Chondrocyte (in vitro differentiated cells): ENCODE results near the gene TMEM17. TPM values are rescaled to one million over a fixed set of nuclear protein-coding genes. Genes with fewer than 3 reads are reported as not detected.

ENCODE experiments used
- DNase-seq: peaks from one replicate; pipeline ENCODE4 v3.0.0; 2021; ENCODE audit warnings: mixed read lengths, low spot score
- H3K27ac Mint-ChIP-seq: one replicate; pipeline ENCODE4 v1.8.0; 2021; ENCODE audit warnings: mild to moderate bottlenecking, moderate library complexity, mixed read lengths; ENCODE audit not compliant: unreplicated experiment
- H3K27me3 Mint-ChIP-seq: 2 replicates; pipeline ENCODE4 v1.8.0; 2021; ENCODE audit warnings: low read depth, mixed read lengths
- H3K36me3 Mint-ChIP-seq: 2 replicates; pipeline ENCODE4 v1.8.0; 2021; ENCODE audit warnings: low read depth, mixed read lengths
- H3K4me1 Mint-ChIP-seq: 2 replicates; pipeline ENCODE4 v1.8.0; 2021; ENCODE audit warnings: low read depth, mild to moderate bottlenecking, mixed read lengths
- H3K4me3 Mint-ChIP-seq: one replicate; pipeline ENCODE4 v1.8.0; 2021; ENCODE audit warnings: mild to moderate bottlenecking, moderate library complexity, mixed read lengths; ENCODE audit not compliant: unreplicated experiment
- H3K9me3 Mint-ChIP-seq: 2 replicates; pipeline ENCODE4 v1.8.0; 2021; ENCODE audit warnings: low read depth, mixed read lengths
- CTCF ChIP-seq: fragments of 200-600 bp; sonication (generic); IDR thresholded peaks from 2 replicates; pipeline ENCODE4 v1.5.0; 2021; ENCODE audit warnings: antibody characterized with exemption, mild to moderate bottlenecking, moderate library complexity
- total RNA-seq: library from RNA; stranded (reverse); gene quantifications from 3 replicates; pipeline ENCODE4 v1.2.1, GENCODE V29; 2021

TMEM17 gene
- total RNA-seq, 1 donor from 2014 or later = 3.8 TPM

GRCh38 chr2:62464221-62465007 lies 41.6 kb downstream of the TMEM17 start:
- peaks cover 1% of the 10 kb centered on the region for H3K36me3 Mint-ChIP-seq
- no peaks in the 10 kb centered on the region for H3K9me3 Mint-ChIP-seq
- no peak for DNase-seq
- H3K27ac Mint-ChIP-seq = no peak overlapping the region
- no peak overlapping the region for H3K4me3 Mint-ChIP-seq
- TF ChIP-seq CTCF = no peak
- no peaks in the 10 kb centered on the region for H3K4me1 Mint-ChIP-seq
- H3K27me3 Mint-ChIP-seq = no peaks in the 10 kb centered on the region

- H3K36me3 Mint-ChIP-seq = no peaks in the 10 kb centered on the region
- TF ChIP-seq CTCF = no peak
- DNase-seq = no peak
- H3K27ac Mint-ChIP-seq = no peak overlapping the region
- H3K9me3 Mint-ChIP-seq = no peaks in the 10 kb centered on the region
- no peaks in the 10 kb centered on the region for H3K27me3 Mint-ChIP-seq
- peaks cover 3% of the 10 kb centered on the region for H3K4me1 Mint-ChIP-seq
- H3K4me3 Mint-ChIP-seq = no peak overlapping the region
Observed at GRCh38 chr2:62462211-62462610, 43.8 kb downstream of the TMEM17 start.

- Mint-ChIP-seq H3K4me1 (peaks cover 3% of the 10 kb centered on the region), H3K27ac (no peak overlapping the region), H3K4me3 (no peak overlapping the region)
Observed at GRCh38 chr2:62461707-62462106, 44.3 kb downstream of the TMEM17 start.

GRCh38 chr2:62461017-62461553 lies 44.9 kb downstream of the TMEM17 start:
- Mint-ChIP-seq H3K27ac (no peak overlapping the region), H3K9me3 (no peaks in the 10 kb centered on the region), H3K36me3 (no peaks in the 10 kb centered on the region), H3K4me3 (no peak overlapping the region), H3K27me3 (no peaks in the 10 kb centered on the region), H3K4me1 (peaks cover 5% of the 10 kb centered on the region)
- TF ChIP-seq CTCF = no peak
- DNase-seq = no peak

More at GRCh38 chr2:62461707-62462106, 44.3 kb downstream of the TMEM17 start:
- no peak for TF ChIP-seq CTCF
- DNase-seq = no peak
- H3K9me3 Mint-ChIP-seq = no peaks in the 10 kb centered on the region
- H3K36me3 Mint-ChIP-seq = no peaks in the 10 kb centered on the region
- no peaks in the 10 kb centered on the region for H3K27me3 Mint-ChIP-seq

- Mint-ChIP-seq H3K4me1 (peaks cover 5% of the 10 kb centered on the region), H3K27me3 (no peaks in the 10 kb centered on the region), H3K27ac (no peak overlapping the region), H3K36me3 (no peaks in the 10 kb centered on the region), H3K9me3 (no peaks in the 10 kb centered on the region), H3K4me3 (no peak overlapping the region)
- no peak for DNase-seq
- TF ChIP-seq CTCF = no peak
Observed at GRCh38 chr2:62460175-62460574, 45.8 kb downstream of the TMEM17 start.
